GM19438 (cell line): ENCODE data around the gene OR5D13.

Source experiments
- ATAC-seq: cut with Tn5 transposase; IDR thresholded peaks from one replicate; pipeline ENCODE4 v1.9.1; 2021; ENCODE audit warnings: low read depth; ENCODE audit not compliant: unreplicated experiment

The OR5D13 gene, protein sequence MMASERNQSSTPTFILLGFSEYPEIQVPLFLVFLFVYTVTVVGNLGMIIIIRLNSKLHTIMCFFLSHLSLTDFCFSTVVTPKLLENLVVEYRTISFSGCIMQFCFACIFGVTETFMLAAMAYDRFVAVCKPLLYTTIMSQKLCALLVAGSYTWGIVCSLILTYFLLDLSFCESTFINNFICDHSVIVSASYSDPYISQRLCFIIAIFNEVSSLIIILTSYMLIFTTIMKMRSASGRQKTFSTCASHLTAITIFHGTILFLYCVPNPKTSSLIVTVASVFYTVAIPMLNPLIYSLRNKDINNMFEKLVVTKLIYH

DNA sequence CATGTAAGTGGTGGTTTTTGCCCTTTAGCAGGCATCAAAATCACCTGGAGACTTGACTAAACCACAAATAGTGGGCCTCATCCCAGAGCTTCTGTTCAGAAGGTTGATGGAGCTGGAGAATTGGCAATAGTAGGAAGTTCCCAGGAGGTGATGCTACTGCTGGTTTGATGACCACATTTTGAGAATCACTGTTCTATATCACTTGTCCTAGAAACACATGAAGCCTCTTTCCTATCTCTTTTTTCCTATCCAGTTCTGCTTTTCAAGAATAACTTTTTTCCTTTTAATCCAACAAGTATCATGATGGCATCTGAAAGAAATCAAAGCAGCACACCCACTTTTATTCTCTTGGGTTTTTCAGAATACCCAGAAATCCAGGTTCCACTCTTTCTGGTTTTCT lies at the start of gene OR5D13:
Gene OR5D13 (plus strand): TSS at position 301 of the 400 bp plus-strand sequence. CDS start 0 bp downstream, at position 301.
- no peak for ATAC-seq

DNA sequence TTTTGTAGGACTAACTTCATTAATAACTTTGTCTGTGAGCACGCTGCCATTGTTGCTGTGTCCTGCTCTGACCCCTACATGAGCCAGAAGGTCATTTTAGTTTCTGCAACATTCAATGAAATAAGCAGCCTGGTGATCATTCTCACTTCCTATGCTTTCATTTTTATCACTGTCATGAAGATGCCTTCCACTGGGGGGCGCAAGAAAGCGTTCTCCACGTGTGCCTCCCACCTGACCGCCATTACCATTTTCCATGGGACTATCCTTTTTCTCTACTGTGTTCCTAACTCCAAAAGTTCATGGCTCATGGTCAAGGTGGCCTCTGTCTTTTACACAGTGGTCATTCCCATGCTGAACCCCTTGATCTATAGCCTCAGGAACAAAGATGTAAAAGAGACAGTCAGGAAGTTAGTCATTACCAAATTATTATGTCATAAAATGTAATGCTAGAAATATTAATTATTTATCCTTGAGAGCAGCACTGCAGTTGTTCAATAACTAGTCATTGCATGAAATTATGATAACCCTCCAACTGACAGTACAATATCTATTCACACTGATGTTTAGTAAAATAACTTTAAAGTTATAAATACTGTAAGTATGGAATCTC lies 46.4 kb upstream of the OR5D13 start:
- ATAC-seq, result no peak

DNA sequence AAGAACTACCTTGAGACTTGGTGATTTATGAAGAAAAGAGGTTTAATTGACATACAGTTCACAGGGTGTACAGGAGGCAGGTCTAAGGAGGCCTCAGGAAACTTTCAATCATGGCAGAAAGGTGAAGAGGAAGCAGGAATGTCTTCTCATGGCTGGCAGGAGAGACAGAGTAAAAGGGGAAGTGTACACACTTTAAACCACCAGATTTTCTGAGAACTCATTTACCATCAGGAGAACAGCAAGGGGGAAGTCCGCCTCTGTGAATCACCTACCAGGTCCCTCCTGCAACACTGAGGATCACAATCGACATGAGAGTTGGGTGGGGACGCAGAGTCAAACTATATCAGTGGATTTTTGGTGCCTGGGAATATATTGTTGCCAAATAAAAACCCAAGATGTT lies 40.3 kb upstream of the OR5D13 start:
- ATAC-seq, result no peak

DNA sequence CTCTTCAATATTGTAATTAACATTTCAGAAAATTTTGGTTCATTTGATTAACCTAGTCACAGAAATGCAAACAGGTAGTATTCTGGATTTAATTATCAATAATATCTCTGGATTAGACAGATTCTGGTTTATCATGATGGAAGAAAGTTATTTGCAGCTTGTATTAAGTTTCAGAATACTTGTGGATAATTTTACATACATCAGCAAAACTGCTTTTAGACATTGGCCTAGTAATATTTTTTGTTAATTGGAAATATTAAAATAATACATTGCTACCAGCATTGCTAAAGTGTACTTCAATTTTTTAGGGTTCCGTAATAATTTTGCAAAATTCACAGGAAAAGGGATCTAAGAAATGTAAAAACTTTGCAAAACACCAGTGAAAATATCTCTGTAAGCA lies 18.4 kb downstream of the OR5D13 start:
- ATAC-seq, result no peak

DNA sequence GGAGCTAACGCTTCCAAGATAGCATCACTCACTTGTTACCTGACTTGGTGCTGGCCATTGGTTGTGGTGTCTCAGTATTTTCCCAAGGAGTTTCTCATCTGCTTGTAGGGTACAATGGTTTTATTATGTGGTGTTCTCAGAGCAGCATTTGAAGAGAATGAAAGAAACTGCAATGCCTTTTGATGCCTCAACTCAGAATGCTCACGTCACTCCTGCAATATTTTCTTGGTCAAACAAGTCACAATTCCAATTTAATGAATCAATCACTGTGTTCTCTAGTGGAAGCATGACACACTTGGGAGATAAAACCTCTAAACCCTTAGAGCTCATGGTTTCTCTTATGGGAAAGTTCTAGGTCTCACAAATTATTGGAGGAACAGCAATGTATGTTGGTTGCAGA lies 20.1 kb downstream of the OR5D13 start:
- no peak for ATAC-seq

DNA sequence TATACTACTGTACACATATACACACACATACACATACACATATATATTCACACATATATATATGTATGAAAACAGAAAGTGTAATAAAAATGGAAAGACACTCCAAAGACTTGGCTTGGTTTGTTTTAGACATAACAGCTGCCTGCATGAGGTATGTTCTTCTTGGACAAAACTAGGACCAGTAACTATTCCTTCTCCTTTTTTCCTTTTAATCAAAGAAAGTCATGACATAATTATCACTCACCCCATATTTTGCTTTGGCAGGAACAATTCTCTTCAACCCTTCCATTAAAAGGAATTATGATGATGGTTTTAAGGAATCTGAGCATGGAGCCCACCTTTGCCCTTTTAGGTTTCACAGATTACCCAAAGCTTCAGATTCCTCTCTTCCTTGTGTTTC lies 22.0 kb downstream of the OR5D13 start, which contains the start of gene OR5D14:
Gene OR5D14 (plus strand): TSS at position 301 of the 400 bp plus-strand sequence. CDS start 0 bp downstream, at position 301.
- no peak for ATAC-seq

DNA sequence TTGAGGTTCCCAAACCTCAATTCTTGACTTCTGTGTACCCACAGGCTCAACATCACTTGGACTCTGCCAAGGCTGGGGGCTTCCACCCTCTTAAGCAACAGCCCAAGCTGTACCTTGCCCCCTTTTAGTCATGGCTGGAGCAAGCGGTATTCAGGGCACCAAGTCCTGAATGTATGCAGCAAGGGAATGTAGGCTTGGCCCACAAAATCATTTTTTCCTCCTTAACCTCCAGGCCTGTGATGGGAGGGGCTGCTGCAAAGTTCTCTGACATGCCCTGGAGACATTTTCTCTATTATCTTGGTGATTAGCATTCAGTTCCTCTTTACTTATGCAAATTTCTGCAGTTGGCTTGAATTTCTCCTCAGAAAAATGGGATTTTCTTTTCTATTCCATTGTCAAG lies 33.0 kb downstream of the OR5D13 start:
- ATAC-seq, result no peak

DNA sequence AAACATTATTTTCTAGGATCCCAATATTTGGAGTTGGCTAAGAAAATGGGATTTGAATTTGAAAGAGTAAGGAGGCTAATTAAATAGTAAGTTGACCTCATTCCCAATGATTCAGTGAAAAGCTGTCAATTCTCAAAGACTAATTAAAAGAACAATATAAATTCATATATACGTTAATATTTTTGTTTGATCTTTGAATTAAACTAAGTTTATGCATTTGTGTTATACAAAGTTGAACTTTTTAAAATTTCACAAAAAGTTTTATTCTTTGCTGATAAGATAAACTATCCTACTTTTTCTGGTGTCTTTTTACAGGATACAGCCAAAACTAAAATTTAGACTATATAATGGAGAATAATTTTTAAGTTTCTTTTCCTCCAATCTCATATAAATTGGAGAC lies 37.8 kb downstream of the OR5D13 start, which contains the start of gene OR5L1:
Gene OR5L1 (plus strand): TSS at position 301 of the 400 bp plus-strand sequence. CDS start 100 bp downstream, outside the sequence.
- ATAC-seq, result no peak

DNA sequence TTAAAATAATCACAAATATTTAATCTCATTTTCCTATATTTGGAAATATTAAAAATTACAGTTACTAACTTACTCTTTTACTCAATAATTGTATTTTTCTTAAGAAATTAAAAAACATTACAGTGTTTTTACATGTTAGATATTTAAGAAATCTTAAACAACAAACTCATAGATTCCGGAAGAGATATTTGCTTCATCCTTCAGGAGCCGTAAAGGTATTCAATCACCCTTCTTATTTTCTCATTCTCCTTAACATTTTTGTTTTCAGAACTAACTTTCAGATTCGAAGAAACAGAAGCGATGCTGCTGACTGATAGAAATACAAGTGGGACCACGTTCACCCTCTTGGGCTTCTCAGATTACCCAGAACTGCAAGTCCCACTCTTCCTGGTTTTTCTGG lies 46.1 kb downstream of the OR5D13 start, which contains the start of gene OR5D18:
Gene OR5D18 (plus strand): TSS at position 301 of the 400 bp plus-strand sequence. CDS start 0 bp downstream, at position 301.
- ATAC-seq, result no peak
